ENCODE data around the gene CD274.

CD274 gene

GRCh38 chr9:5518171-5518936 lies 68.0 kb downstream of the CD274 start:
- intact Hi-C loops (cut with DNase I), result no loop called here
- peak in 1 of 10 donors; percentile 60 for DNase-seq

- no peak for DNase-seq
- intact Hi-C loops (cut with DNase I), result no loop called here
Observed at GRCh38 chr9:5518937-5519319, 68.6 kb downstream of the CD274 start.
